Heart right ventricle (tissue), 16 donors: Measurements from ENCODE around the gene FAT2. TPM values are rescaled to one million over a fixed set of nuclear protein-coding genes. Genes with fewer than 3 reads are reported as not detected.
"Not testable (repeated sequence)": the region's sequence is repeated elsewhere in the genome, so short reads cannot be mapped to it uniquely, and the experiment has no call there.

Experiments used
- ATAC-seq, 8 donors: fragments of 200-7000 bp; cut with Tn5 transposase; one replicate each; pipeline ENCODE4 v1.9.1; 2020; ENCODE audit warnings: mild to moderate bottlenecking in 8 of 8, moderate library complexity in 8 of 8, moderate number of reproducible peaks in 1 of 8
- DNase-seq, 2 donors: peaks; one replicate each; pipeline ENCODE4 v3.0.0-alpha.2; 2020
- H3K27ac ChIP-seq, 10 donors: fragments of 200-600 bp; sonication (generic) in 2 of 10; one replicate each; pipeline versions ENCODE4 v1.5.0 to v1.8.0; 2020 to 2022; ENCODE audit warnings: mild to moderate bottlenecking in 3 of 10
- H3K27me3 ChIP-seq, 7 donors: fragments of 200-600 bp; one replicate each; pipeline ENCODE4 v1.8.0; 2021 to 2022; ENCODE audit warnings: mild to moderate bottlenecking in 2 of 7
- H3K36me3 ChIP-seq, 9 donors: fragments of 200-600 bp; sonication (generic) in 1 of 9; one replicate each; pipeline versions ENCODE4 v1.5.0 to v1.8.0; 2020 to 2022; ENCODE audit warnings: mild to moderate bottlenecking in 2 of 9
- H3K4me1 ChIP-seq, 9 donors: fragments of 200-600 bp; sonication (generic) in 1 of 9; one replicate each; pipeline versions ENCODE4 v1.5.0 to v1.8.0; 2020 to 2022; ENCODE audit warnings: mild to moderate bottlenecking in 4 of 9
- H3K4me3 ChIP-seq, 10 donors: fragments of 200-600 bp; sonication (generic) in 2 of 10; one replicate each; pipeline versions ENCODE4 v1.5.0 to v1.8.0; 2020 to 2022; ENCODE audit warnings: mild to moderate bottlenecking in 7 of 10, moderate library complexity in 2 of 10
- H3K9me3 ChIP-seq, 11 donors: fragments of 200-600 bp in 10 of 11; sonication (generic) in 2 of 11; one replicate each; pipeline versions ENCODE4 v1.5.0 to v1.8.0; 2013 to 2022; ENCODE audit warnings: mild to moderate bottlenecking in 2 of 11, control low read depth in 1 of 11, moderate library complexity in 1 of 11
- WGBS, 2 donors: extraction: QIAGEN DNeasy Blood & Tissue Kit; methylation state at CpG; one replicate each; pipeline ENCODE4 v1.1.7; 2013; ENCODE audit warnings: inconsistent platforms in 1 of 2; 5-methylcytosine and 5-hydroxymethylcytosine counted together
- intact Hi-C, 10 donors: fragments of 100-400 bp; cut with DNase I; formaldehyde crosslinking; loops; one replicate each; pipeline versions ENCODE4 v1.11.1 to v1.14.2; 2022
- polyA plus RNA-seq, 2 donors: library from polyadenylated mRNA; stranded (reverse); fragments of 200-250 nt; gene quantifications; one replicate each; pipeline ENCODE4 v1.2.3, GENCODE V29; 2013
- total RNA-seq, 10 donors: library from RNA; stranded (reverse); fragmentation: NEBNext Ultra II Directional in 3 of 10; extraction: Animal tissue kit (Norgen Biotek cat#: 25700) in 3 of 10; gene quantifications; one replicate each; pipeline versions ENCODE4 v1.2.1 to v1.2.4, GENCODE V29; 2021 to 2023
- TF ChIP-seq, protein P1 (sequence below), 9 donors: fragments of 200-600 bp; sonication (generic) in 2 of 9; IDR thresholded peaks; one replicate each; pipeline versions ENCODE4 v1.5.0 to v1.8.0; 2021 to 2022; ENCODE audit warnings: antibody characterized with exemption in 9 of 9, mild to moderate bottlenecking in 5 of 9, moderate library complexity in 1 of 9
- donor health status: Arrhythmogenic right ventricular cardiomyopathy.
- donor health status: ischemic (EF 13 %, LVEDD 7.1; RV severe dilation, severe dysfunction).
- donor health status: healthy with polysubstance abuse.
- donor health status: DM: no; HTN: yes; CAD: no.
- donor health status: DM: no; HTN: no; CAD: no.
- donor health status: ischemic (EF 25% LVEDD 6.9; RV normal size, moderate dysfunction).
- donor health status: ischemic (EF 25% LVEDD 5.7; RV mildly dilated, moderate dysfunction).
- donor health status: healthy.
- donor health status: DM: yes; HTN: yes; CAD: no.
- donor health status: Ischemic cardiomyopathy.
- donor health status: ischemic (EF 35%, LVEDD 5.7; RV mildly dilated, moderate dysfunction).
- donor health status: nonischemic (EF 11% LVEDD 7.7; RV severe dilation, severe dysfunction).
- donor health status: DM: yes; HTN: yes; CAD: no.
- donor health status: PGD.
- donor health status: ischemic (EF 29% LVEDD 5.4; RV normal size, mild dysfunction).
- donor health status: nonischemic (EF 23%, LVEDD 6.1; RV moderate dilation, normal function).

Gene FAT2
- total and polyA plus RNA-seq, 12 donors, result 0.01 to 0.13 (median 0.02) TPM; not detected in 4

DNA sequence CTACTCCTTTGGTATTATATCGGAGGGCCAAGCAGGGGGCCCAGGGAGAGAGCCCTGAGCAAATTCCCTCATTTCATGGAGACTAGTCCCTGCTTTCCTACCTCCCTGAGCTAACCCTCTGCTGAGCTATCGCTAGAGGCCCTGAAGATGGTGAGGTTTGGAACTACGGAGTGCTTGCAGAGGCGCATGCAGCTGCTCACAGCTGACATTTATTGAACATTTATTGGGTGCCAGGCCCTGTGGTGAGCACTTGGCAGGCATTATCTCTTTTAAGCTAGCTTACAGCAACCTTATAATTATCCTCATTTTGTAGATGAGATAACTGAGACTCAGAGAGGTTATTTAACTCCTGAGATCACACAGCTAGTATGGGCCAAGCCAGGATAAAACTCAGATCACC lies 9.8 kb downstream of the FAT2 start:
- TF ChIP-seq, protein P1, sequence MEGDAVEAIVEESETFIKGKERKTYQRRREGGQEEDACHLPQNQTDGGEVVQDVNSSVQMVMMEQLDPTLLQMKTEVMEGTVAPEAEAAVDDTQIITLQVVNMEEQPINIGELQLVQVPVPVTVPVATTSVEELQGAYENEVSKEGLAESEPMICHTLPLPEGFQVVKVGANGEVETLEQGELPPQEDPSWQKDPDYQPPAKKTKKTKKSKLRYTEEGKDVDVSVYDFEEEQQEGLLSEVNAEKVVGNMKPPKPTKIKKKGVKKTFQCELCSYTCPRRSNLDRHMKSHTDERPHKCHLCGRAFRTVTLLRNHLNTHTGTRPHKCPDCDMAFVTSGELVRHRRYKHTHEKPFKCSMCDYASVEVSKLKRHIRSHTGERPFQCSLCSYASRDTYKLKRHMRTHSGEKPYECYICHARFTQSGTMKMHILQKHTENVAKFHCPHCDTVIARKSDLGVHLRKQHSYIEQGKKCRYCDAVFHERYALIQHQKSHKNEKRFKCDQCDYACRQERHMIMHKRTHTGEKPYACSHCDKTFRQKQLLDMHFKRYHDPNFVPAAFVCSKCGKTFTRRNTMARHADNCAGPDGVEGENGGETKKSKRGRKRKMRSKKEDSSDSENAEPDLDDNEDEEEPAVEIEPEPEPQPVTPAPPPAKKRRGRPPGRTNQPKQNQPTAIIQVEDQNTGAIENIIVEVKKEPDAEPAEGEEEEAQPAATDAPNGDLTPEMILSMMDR (IDR thresholded peaks at IDR 0.05), result no peak
- H3K4me3 ChIP-seq, result no peak overlapping the region
- DNase-seq, result no peak
- H3K36me3 ChIP-seq, result no peaks in the 10 kb centered on the region
- ATAC-seq, result no peak
- H3K27ac ChIP-seq, result no peak overlapping the region
- H3K27me3 ChIP-seq, result peaks cover 0 to 4% (median 0%) of the 10 kb centered on the region in 7 donors
- WGBS, 2 donors, result 93 to 95% methylated on average over 4 of the region's 4 CpGs
- H3K9me3 ChIP-seq, result no peaks in the 10 kb centered on the region
- intact Hi-C loops, result no loop called here
- peaks cover 0 to 21% (median 0%) of the 10 kb centered on the region in 9 donors for H3K4me1 ChIP-seq

DNA sequence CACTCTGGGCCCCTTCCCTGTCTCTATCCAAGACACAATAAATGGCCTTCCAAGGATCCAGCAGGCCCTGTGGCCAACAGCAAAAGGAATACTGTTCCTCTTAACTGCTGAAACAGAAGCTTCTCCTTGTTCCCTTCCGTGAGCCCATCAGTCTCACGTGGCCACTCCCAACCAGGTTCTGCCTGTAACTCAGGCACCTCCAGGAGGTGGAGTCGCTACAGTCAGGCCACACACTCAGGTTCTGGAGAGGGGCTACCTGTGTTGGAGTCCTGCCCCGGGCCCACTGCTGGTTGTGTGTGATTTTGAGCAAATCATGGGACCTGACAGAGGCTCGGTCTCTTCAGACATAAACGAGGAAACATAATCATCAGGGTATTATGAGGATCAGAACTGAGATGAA lies 10.3 kb downstream of the FAT2 start:
- no peak overlapping the region for H3K27ac ChIP-seq
- intact Hi-C loops, result no loop called here
- DNase-seq (no peak), ATAC-seq (no peak)
- TF ChIP-seq, protein P1 (IDR thresholded peaks at IDR 0.05), result no peak
- H3K27me3 ChIP-seq, result peaks cover 0 to under 1% (median 0%) of the 10 kb centered on the region in 7 donors
- no peaks in the 10 kb centered on the region for H3K36me3 ChIP-seq
- no peak overlapping the region for H3K4me3 ChIP-seq
- H3K9me3 ChIP-seq, result no peaks in the 10 kb centered on the region
- 81 to 88% methylated on average over 6 of the region's 6 CpGs for WGBS, 2 donors
- peaks cover 0 to 21% (median 0%) of the 10 kb centered on the region in 9 donors for H3K4me1 ChIP-seq

DNA sequence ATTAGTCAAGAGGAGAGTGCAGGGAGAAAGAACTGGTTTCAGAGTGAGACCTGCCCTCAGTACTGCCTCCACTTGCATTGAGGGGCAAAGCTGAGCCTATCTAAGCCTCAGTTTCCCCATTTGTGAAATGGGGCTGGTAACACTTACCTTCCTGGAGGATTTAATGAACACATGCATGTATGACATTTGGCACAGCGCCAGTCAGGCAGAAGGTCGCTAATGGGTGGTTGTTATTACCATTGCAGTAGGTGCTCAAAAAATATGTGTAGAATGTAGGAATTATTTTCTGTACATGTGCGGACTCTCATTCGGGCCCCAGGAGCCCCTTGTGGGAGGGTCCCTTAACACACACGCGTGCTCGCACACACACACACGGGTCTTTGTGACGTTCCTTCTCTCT lies 10.9 kb downstream of the FAT2 start:
- 89 to 92% methylated on average over 9 of the region's 9 CpGs for WGBS, 2 donors
- DNase-seq (no peak), ATAC-seq (no peak)
- Histone ChIP-seq H3K4me3 (no peak overlapping the region), H3K27me3 (no peaks in the 10 kb centered on the region), H3K36me3 (no peaks in the 10 kb centered on the region), H3K4me1 (peaks cover 0 to 21% (median 0%) of the 10 kb centered on the region in 9 donors), H3K27ac (no peak overlapping the region), H3K9me3 (no peaks in the 10 kb centered on the region)
- intact Hi-C loops, result no loop called here
- TF ChIP-seq, protein P1 (IDR thresholded peaks at IDR 0.05), result no peak

DNA sequence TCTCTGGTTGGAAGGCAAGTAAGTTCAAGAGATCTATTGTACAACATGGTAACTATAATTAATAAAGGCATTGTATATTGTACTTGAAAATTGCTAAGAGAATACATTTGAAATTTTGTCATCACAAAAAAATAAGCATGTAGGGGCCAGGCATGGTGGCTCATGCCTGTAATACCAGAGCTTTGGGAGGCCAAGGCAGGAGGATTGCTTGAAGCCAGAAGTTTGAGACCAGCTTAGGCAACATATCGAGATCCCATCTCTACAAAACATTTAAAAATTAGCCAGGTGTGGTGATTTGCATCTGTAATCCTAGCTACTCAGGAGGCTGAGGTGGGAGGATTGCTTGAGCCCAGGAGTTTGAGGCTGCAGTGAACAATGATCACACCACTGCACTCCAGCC lies 12.0 kb downstream of the FAT2 start:
- intact Hi-C loops, H3K36me3 ChIP-seq, H3K9me3 ChIP-seq, H3K27me3 ChIP-seq, H3K4me3 ChIP-seq, ATAC-seq, H3K27ac ChIP-seq, DNase-seq: not testable (repeated sequence)
- WGBS, 2 donors, result 83 to 86% methylated on average over 1 of the region's 1 CpG
- peaks cover 0 to 21% (median 0%) of the 10 kb centered on the region in 9 donors for H3K4me1 ChIP-seq

DNA sequence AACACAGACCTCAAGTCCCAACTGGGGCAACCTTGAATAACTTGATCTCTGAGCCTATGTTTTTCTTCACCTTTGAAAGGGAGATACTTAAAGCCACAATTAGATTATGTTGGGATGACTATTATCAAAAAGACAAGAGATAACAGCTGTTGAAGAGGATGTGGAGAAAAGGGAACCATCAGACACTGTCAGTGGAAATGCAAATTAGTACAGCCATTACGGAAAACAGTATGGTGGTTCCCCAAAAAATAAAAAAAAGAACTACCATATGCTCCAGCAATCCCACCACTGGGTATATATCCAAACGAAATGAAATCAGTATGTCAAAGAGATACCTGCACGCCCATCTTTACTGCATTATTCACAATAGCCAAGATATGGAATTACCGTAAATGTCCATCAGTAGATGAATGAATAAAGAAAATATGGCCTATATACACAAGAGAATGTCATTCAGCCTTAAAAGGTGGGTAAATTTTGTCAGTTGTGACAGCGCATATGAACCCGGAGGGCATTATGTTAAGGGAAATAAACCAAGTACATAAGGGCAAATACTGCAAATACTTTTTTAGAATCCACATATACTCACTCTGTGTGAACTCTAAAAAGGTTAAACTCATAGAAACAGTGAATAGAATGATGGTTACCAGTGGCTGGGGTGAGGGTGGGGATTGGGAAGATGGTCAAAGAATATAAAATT lies 12.7 kb downstream of the FAT2 start:
- TF ChIP-seq, protein P1 (IDR thresholded peaks at IDR 0.05), result no peak
- 92 to 97% methylated on average over 6 of the region's 6 CpGs for WGBS, 2 donors
- no peak for ATAC-seq
- no peaks in the 10 kb centered on the region for H3K9me3 ChIP-seq
- peaks cover 0 to 4% (median 0%) of the 10 kb centered on the region in 7 donors for H3K27me3 ChIP-seq
- H3K4me3 ChIP-seq, result no peak overlapping the region
- DNase-seq, result no peak
- H3K4me1 ChIP-seq, result peaks cover 0 to 21% (median 0%) of the 10 kb centered on the region in 9 donors
- peak overlapping the region in 1 of 10 donors; percentile 79 for H3K27ac ChIP-seq
- no peaks in the 10 kb centered on the region for H3K36me3 ChIP-seq
- intact Hi-C loops, result no loop called here
